H1 (cell line): Measurements from ENCODE around the gene PDP2.

Experiments used
- FOSL1 ChIP-seq: IDR thresholded peaks from 2 replicates; pipeline ENCODE4 v1.6.1; 2011; ENCODE audit warnings: mild to moderate bottlenecking, low read depth, low read length, moderate library complexity; ENCODE audit not compliant: insufficient read depth
- GABPA ChIP-seq: IDR thresholded peaks from 2 replicates; pipeline ENCODE4 v1.6.1; 2011; ENCODE audit warnings: mild to moderate bottlenecking, low read length, moderate library complexity, borderline replicate concordance; ENCODE audit not compliant: insufficient read depth
- JUND ChIP-seq: IDR thresholded peaks from 2 replicates; pipeline ENCODE4 v1.6.1; 2011; ENCODE audit warnings: mild to moderate bottlenecking, improper control_type of control experiment, low read length
- POLR2A ChIP-seq, 2 experiments: IDR thresholded peaks; 1 replicate in 1 of 2; 2 replicates in 1 of 2; pipeline ENCODE4 v1.6.1; 2011; ENCODE audit warnings: low read depth in 2 of 2, low read length in 2 of 2, mild to moderate bottlenecking in 2 of 2; ENCODE audit errors: control extremely low read depth in 1 of 2
- POLR2AphosphoS5 ChIP-seq: IDR thresholded peaks from 2 replicates; pipeline ENCODE4 v1.6.1; 2011; ENCODE audit warnings: low read depth, low read length
- TF ChIP-seq, protein P1 (sequence below), 3 experiments: IDR thresholded peaks; 1 replicate in 2 of 3; 2 replicates in 1 of 3; pipeline versions ENCODE4 v1.5.1 to v1.6.1; 2011; ENCODE audit warnings: low read length in 3 of 3, mild to moderate bottlenecking in 3 of 3, inconsistent platforms in 2 of 3, low read depth in 1 of 3, moderate library complexity in 1 of 3; ENCODE audit not compliant: insufficient read depth in 1 of 3; ENCODE audit errors: control extremely low read depth in 1 of 3

DNA sequence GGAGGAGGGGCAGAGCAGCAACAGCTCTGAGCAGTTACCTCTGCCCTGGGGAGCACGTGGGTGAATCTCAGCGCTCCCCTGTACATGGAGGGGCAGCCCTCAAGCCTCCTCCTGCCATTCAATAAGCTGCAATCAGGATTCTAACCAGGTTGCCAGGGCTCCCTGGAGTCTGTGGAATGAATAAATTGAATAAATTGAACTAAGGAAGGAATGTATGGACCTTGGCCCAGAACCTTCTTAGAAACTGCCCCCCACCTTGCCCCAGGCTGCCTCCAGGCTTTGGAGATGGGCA lies 39.9 kb downstream of the PDP2 start:
- TF ChIP-seq JUND (no peak), POLR2A (IDR thresholded peaks at IDR 0.05; ENCODE audit: control extremely low read depth in 1 of 2, low read depth in 2 of 2, low read length in 2 of 2) (no peak), GABPA (no peak), POLR2AphosphoS5 (no peak), FOSL1 (no peak)
- TF ChIP-seq, protein P1, sequence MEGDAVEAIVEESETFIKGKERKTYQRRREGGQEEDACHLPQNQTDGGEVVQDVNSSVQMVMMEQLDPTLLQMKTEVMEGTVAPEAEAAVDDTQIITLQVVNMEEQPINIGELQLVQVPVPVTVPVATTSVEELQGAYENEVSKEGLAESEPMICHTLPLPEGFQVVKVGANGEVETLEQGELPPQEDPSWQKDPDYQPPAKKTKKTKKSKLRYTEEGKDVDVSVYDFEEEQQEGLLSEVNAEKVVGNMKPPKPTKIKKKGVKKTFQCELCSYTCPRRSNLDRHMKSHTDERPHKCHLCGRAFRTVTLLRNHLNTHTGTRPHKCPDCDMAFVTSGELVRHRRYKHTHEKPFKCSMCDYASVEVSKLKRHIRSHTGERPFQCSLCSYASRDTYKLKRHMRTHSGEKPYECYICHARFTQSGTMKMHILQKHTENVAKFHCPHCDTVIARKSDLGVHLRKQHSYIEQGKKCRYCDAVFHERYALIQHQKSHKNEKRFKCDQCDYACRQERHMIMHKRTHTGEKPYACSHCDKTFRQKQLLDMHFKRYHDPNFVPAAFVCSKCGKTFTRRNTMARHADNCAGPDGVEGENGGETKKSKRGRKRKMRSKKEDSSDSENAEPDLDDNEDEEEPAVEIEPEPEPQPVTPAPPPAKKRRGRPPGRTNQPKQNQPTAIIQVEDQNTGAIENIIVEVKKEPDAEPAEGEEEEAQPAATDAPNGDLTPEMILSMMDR (IDR thresholded peaks at IDR 0.05; ENCODE audit: control extremely low read depth in 1 of 3, insufficient read depth in 1 of 3, low read depth in 1 of 3, low read length in 3 of 3): no peak
